ENCODE measurements around the gene PTPRM. TPM values are rescaled to one million over a fixed set of nuclear protein-coding genes. Genes with fewer than 3 reads are reported as not detected.

The PTPRM gene
- total and polyA plus RNA-seq, 2 donors (not counting 3 experiments of a cell fraction or from before 2014, with no cell fraction given) = 37.4 to 43.7 TPM

DNA sequence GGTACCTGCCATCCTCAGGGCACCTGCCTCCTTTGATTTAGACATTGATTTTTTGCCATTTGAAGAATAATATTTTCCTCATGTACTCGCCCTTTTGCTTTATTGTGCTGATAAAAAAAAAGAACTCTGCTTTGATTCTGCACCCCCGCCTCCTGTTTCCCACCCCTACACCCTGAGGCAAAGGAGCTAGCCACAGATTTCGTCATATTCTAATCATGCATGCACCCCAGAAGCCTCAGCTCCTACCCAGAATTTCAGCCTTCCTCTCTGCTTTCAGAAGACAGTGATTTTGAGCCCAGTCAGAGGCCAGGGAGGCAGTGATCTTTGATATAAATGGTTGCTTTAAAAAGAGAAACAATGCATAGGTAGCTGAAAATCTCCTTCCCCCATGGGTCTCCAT is 329.0 kb downstream of the PTPRM start:
- no peaks in the 10 kb centered on the region for H3K4me1 ChIP-seq (ENCODE audit: control insufficient read depth, extremely low read depth, insufficient read depth, low read length)
- no peak overlapping the region for H3K4me2 ChIP-seq (ENCODE audit: insufficient read depth, low read length)
- dilution Hi-C loops (cut with MboI; ENCODE audit: extremely low pct_ligation_motif_present, low sequenced_read_pairs) = no loop called here
- no peak overlapping the region for H3K9ac ChIP-seq (replicated peaks; ENCODE audit: extremely low read depth, insufficient read depth, low read length)
- no TSS peak for BruUV-seq (replicated peaks)
- no peak overlapping the region for H2AFZ ChIP-seq (ENCODE audit: low read depth, low read length)
- H3K9me3 ChIP-seq (replicated peaks; ENCODE audit: control insufficient read depth, insufficient read depth, low read length) = no peaks in the 10 kb centered on the region
- H3K4me3 ChIP-seq (replicated peaks in 1 of 3; ENCODE audit: insufficient read depth in 1 of 3, low read depth in 1 of 3, low read length in 3 of 3) = no peak overlapping the region
- DNase-seq (ENCODE audit: low read depth, low spot score) (no peak), FAIRE-seq (no peak)
- no peaks in the 10 kb centered on the region for H3K9me1 ChIP-seq (replicated peaks; ENCODE audit: control insufficient read depth, extremely low read depth, insufficient read depth, low read length)
- ChIA-PET POLR2A (no interaction called here), CTCF (no interaction called here)
- intact Hi-C loops (cut with micrococcal nuclease) = no loop called here
- H3K36me3 ChIP-seq (ENCODE audit: control insufficient read depth in 2 of 2, extremely low read depth in 1 of 2, insufficient read depth in 2 of 2, low read length in 2 of 2) = no peaks in the 10 kb centered on the region
- no peaks in the 10 kb centered on the region for H3K27me3 ChIP-seq (ENCODE audit: control insufficient read depth in 2 of 2, insufficient read depth in 2 of 2, low read length in 2 of 2)
- H3K79me2 ChIP-seq (ENCODE audit: control insufficient read depth, insufficient read depth, low read length) = no peaks in the 10 kb centered on the region
- TF ChIP-seq MYC (IDR thresholded peaks at IDR 0.05; ENCODE audit: low read depth, low read length) (no peak), FOS (IDR thresholded peaks at IDR 0.05; ENCODE audit: borderline replicate concordance, insufficient read depth, low read length) (no peak), POLR2A (IDR thresholded peaks at IDR 0.05; ENCODE audit: low read depth, low read length) (no peak), EZH2 (IDR thresholded peaks at IDR 0.05; ENCODE audit: borderline replicate concordance, low read depth, low read length, severe bottlenecking) (no peak), GATA2 (IDR thresholded peaks at IDR 0.05; ENCODE audit: insufficient read depth, insufficient read length, low read depth, low read length) (no peak), JUN (IDR thresholded peaks at IDR 0.05; ENCODE audit: borderline replicate concordance, insufficient read depth, insufficient read length, low read depth) (no peak), POLR2AphosphoS5 (IDR thresholded peaks at IDR 0.05; ENCODE audit: insufficient read depth, low read depth, low read length) (no peak)
- TF ChIP-seq, protein P1, sequence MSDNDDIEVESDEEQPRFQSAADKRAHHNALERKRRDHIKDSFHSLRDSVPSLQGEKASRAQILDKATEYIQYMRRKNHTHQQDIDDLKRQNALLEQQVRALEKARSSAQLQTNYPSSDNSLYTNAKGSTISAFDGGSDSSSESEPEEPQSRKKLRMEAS (IDR thresholded peaks at IDR 0.05; ENCODE audit: insufficient read depth, insufficient read length) = no peak
- TF ChIP-seq, protein P2, sequence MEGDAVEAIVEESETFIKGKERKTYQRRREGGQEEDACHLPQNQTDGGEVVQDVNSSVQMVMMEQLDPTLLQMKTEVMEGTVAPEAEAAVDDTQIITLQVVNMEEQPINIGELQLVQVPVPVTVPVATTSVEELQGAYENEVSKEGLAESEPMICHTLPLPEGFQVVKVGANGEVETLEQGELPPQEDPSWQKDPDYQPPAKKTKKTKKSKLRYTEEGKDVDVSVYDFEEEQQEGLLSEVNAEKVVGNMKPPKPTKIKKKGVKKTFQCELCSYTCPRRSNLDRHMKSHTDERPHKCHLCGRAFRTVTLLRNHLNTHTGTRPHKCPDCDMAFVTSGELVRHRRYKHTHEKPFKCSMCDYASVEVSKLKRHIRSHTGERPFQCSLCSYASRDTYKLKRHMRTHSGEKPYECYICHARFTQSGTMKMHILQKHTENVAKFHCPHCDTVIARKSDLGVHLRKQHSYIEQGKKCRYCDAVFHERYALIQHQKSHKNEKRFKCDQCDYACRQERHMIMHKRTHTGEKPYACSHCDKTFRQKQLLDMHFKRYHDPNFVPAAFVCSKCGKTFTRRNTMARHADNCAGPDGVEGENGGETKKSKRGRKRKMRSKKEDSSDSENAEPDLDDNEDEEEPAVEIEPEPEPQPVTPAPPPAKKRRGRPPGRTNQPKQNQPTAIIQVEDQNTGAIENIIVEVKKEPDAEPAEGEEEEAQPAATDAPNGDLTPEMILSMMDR (IDR thresholded peaks at IDR 0.05; ENCODE audit: extremely low read depth in 1 of 2, insufficient read depth in 1 of 2, low read depth in 1 of 2, low read length in 2 of 2) = no peak
- no peaks in the 10 kb centered on the region for H4K20me1 ChIP-seq (replicated peaks; ENCODE audit: control insufficient read depth, extremely low read depth, insufficient read depth, low read length)
- H3K27ac ChIP-seq (ENCODE audit: insufficient read depth, low read depth, low read length) = no peak overlapping the region

Data from endothelial cell of umbilical vein (primary cell).